GM12892 (cell line): ENCODE data around the gene NFIL3.

Experiments used
- POLR2A ChIP-seq: IDR thresholded peaks from 2 replicates; pipeline ENCODE4 v1.6.1; 2011; ENCODE audit warnings: low read depth, low read length, control low read depth
- POLR2AphosphoS5 ChIP-seq: IDR thresholded peaks from 2 replicates; pipeline ENCODE4 v1.6.1; 2011; ENCODE audit warnings: low read depth, low read length, control low read depth
- TAF1 ChIP-seq: IDR thresholded peaks from 2 replicates; pipeline ENCODE4 v1.6.1; 2011; ENCODE audit warnings: low read depth, mild to moderate bottlenecking, control low read depth, low read length, borderline replicate concordance

DNA sequence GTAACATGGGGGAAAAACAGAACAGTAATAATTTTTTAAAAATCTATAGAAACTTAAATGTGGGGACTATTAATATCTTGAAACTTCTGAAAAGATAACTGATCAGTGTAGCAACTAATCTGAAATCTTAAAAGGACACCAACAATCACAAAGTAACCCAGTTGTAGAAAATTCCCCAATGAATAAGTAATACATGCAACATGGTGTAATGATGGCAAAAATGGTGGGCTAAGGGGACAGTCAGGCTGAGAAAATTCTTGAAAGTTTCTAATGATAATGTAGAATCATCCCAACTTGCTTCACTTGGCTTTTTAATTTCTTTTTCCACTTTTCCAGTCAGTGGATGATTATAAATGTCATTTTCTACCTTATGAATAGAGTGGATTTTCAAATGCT, 5.4 kb downstream of the NFIL3 start:
- TF ChIP-seq POLR2A, result no peak
- no peak for TF ChIP-seq POLR2AphosphoS5
- TF ChIP-seq TAF1, result no peak
